Pancreas (tissue), 10 donors: ENCODE results near the gene AMDHD1. TPM values are rescaled to one million over a fixed set of nuclear protein-coding genes. Genes with fewer than 3 reads are reported as not detected.

Experiments
- ATAC-seq, 4 donors: fragments of 200-7000 bp; cut with Tn5 transposase; one replicate each; pipeline versions ENCODE4 v1.8.0 to v1.9.1; 2020; ENCODE audit warnings: mild to moderate bottlenecking in 4 of 4, moderate library complexity in 4 of 4
- DNase-seq, 6 donors: peaks; one replicate each; pipeline ENCODE4 v3.0.0-alpha.2; 2020
- FAIRE-seq: peaks from 2 replicates; lab custom pipeline; 2012; peaks lifted over from hg19 to GRCh38; lab: Jason Lieb, UNC
- H3K27ac ChIP-seq, 4 donors: fragments of 200-600 bp; sonication (generic); 1 replicate in 3 of 4; 2 replicates in 1 of 4; pipeline versions ENCODE4 v1.5.0 to v1.8.0; 2020
- H3K27me3 ChIP-seq, 4 donors: fragments of 200-600 bp; one replicate each; pipeline ENCODE4 v1.8.0; 2021
- H3K36me3 ChIP-seq, 3 donors: fragments of 200-600 bp; sonication (generic) in 1 of 3; one replicate each; pipeline versions ENCODE4 v1.5.0 to v1.8.0; 2020 to 2021
- H3K4me1 ChIP-seq, 3 donors: fragments of 200-600 bp; one replicate each; pipeline ENCODE4 v1.8.0; 2021
- H3K4me3 ChIP-seq, 4 donors: fragments of 200-600 bp; sonication (generic) in 2 of 4; one replicate each; pipeline versions ENCODE4 v1.5.0 to v1.8.0; 2020 to 2021
- H3K9me3 ChIP-seq, 4 donors: fragments of 200-600 bp; one replicate each; pipeline ENCODE4 v1.8.0; 2021
- WGBS, 2 donors: extraction: QIAGEN DNeasy Blood & Tissue Kit; methylation state at CpG; one replicate each; pipeline ENCODE4 v1.1.7; 2013; 5-methylcytosine and 5-hydroxymethylcytosine counted together
- intact Hi-C, 3 donors: fragments of 100-400 bp; cut with DNase I; formaldehyde crosslinking; loops; one replicate each; pipeline versions ENCODE4 v1.11.1 to v1.14.2; 2022
- polyA plus RNA-seq, 2 donors: library from polyadenylated mRNA; stranded (reverse); fragments of 200-250 nt; gene quantifications; one replicate each; pipeline ENCODE4 v1.2.3, GENCODE V29; 2013
- total RNA-seq, 6 donors: library from RNA; stranded (reverse); fragmentation: NEBNext Ultra II Directional in 4 of 6; extraction: Animal tissue kit (Norgen Biotek cat#: 25700) in 4 of 6; gene quantifications; one replicate each; pipeline versions ENCODE4 v1.2.1 to v1.2.4, GENCODE V29; 2021 to 2023
- TF ChIP-seq, protein P1 (sequence below), 4 donors: fragments of 200-600 bp; sonication (generic) in 3 of 4; IDR thresholded peaks; one replicate each; pipeline versions ENCODE4 v1.5.0 to v1.8.0; 2021; ENCODE audit warnings: antibody characterized with exemption in 4 of 4
- donor health status: healthy with polysubstance abuse.
- donor health status: DM: no; HTN: no; CAD: no; lungs with moderate emphysema.
- donor health status: DM: no; HTN: no; CAD: no.
- donor health status: control.
- donor health status: control.
- donor health status: Bipolar disorder and iron deficiency.
- donor health status: DM: yes; HTN: yes; CAD: no.
- donor health status: DM: no; HTN: no; CAD: no.
- donor health status: DM: no; HTN: no; CAD: no.
- donor health status: DM: yes; HTN: yes; CAD: no.

The AMDHD1 gene
- total and polyA plus RNA-seq, 8 donors = 0.55 to 1.8 (median 0.97) TPM

DNA sequence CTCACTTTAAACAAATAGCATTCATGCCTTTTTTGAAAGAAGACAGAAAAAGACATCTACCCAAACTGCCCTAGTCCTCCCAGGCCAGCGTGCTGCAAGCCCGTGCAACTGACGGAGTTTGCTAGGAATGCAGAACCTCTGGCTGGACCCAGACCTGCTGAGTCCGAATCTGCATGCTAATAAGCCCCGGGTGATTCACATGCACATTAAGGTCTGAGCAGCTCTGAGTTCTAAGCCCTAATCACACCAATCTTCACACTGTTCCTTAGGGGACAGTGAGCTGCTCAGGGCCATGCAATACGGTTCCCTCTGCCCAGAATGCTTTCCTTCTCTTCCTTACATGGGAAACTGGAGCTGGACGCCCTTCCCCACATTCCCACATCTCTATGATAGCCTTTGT is 27.8 kb downstream of the AMDHD1 start:
- Histone ChIP-seq H3K4me1 (no peaks in the 10 kb centered on the region), H3K27me3 (no peaks in the 10 kb centered on the region), H3K4me3 (no peak overlapping the region), H3K9me3 (no peaks in the 10 kb centered on the region), H3K27ac (no peak overlapping the region), H3K36me3 (no peaks in the 10 kb centered on the region)
- TF ChIP-seq, protein P1, sequence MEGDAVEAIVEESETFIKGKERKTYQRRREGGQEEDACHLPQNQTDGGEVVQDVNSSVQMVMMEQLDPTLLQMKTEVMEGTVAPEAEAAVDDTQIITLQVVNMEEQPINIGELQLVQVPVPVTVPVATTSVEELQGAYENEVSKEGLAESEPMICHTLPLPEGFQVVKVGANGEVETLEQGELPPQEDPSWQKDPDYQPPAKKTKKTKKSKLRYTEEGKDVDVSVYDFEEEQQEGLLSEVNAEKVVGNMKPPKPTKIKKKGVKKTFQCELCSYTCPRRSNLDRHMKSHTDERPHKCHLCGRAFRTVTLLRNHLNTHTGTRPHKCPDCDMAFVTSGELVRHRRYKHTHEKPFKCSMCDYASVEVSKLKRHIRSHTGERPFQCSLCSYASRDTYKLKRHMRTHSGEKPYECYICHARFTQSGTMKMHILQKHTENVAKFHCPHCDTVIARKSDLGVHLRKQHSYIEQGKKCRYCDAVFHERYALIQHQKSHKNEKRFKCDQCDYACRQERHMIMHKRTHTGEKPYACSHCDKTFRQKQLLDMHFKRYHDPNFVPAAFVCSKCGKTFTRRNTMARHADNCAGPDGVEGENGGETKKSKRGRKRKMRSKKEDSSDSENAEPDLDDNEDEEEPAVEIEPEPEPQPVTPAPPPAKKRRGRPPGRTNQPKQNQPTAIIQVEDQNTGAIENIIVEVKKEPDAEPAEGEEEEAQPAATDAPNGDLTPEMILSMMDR (IDR thresholded peaks at IDR 0.05) = no peak
- intact Hi-C loops = no loop called here
- FAIRE-seq = no peak
- ATAC-seq = no peak
- 64 to 70% methylated on average over 7 of the region's 7 CpGs for WGBS, 2 donors
- no peak for DNase-seq

DNA sequence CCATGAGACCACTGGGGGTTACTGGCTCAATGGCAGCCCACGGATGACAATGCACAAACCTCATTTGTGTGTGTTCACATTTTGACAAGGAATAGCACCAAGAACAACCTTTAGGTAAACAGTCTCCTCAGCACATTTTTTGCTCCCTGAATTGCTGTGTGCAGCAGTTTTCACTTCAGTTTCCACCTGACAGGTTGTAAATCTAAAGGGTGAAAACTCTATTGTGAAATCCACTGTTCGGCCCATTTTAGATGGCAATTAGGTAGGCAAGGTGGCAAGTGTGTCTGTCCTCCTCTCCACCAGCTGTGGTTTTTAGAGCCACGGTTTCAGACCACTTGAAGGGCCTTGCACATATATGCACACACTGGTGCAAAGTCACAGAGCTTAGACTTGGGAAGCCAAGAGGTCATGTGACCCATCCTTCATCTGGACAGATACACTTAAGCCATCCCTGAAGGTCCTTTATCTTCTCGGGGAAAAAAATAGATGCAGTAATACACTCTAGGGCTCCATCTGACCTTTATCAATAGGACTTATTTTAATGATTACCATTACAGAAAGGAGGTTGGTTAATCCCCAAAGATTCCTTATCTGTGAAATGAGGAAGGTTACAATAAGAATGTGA is 29.8 kb downstream of the AMDHD1 start:
- intact Hi-C loops = no loop called here
- H3K4me1 ChIP-seq = no peaks in the 10 kb centered on the region
- no peak for FAIRE-seq
- no peaks in the 10 kb centered on the region for H3K36me3 ChIP-seq
- WGBS, 2 donors = 67 to 71% methylated on average over 4 of the region's 4 CpGs
- DNase-seq = no peak
- no peaks in the 10 kb centered on the region for H3K9me3 ChIP-seq
- H3K4me3 ChIP-seq = no peak overlapping the region
- TF ChIP-seq, protein P1 (IDR thresholded peaks at IDR 0.05) = no peak
- no peak overlapping the region for H3K27ac ChIP-seq
- H3K27me3 ChIP-seq = no peaks in the 10 kb centered on the region
- ATAC-seq = no peak

DNA sequence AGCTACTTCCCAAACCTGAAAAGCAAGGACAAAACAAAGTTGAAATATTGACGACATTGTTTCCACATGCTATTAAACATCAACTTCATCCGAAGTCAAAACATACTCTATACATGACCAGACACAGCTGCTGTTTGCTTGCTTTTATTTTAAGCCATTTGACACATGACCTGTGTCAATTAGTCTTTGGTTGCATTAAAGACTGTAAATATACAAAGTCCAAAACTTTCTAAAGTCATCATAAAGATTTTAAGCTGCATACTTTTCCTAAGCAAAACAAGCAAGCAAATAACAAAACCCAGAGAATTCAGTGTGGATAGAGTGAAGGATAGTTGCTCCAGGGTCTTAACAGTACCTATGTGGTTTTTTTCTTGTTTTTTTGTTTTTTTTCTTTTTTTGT is 31.2 kb downstream of the AMDHD1 start:
- H3K36me3 ChIP-seq = no peaks in the 10 kb centered on the region
- TF ChIP-seq, protein P1 (IDR thresholded peaks at IDR 0.05) = no peak
- WGBS, 2 donors = 39 to 47% methylated on average over 2 of the region's 2 CpGs
- no peak overlapping the region for H3K27ac ChIP-seq
- no peaks in the 10 kb centered on the region for H3K4me1 ChIP-seq
- ATAC-seq (no peak), DNase-seq (no peak), FAIRE-seq (no peak)
- no peaks in the 10 kb centered on the region for H3K9me3 ChIP-seq
- intact Hi-C loops = no loop called here
- no peak overlapping the region for H3K4me3 ChIP-seq
- H3K27me3 ChIP-seq = no peaks in the 10 kb centered on the region

DNA sequence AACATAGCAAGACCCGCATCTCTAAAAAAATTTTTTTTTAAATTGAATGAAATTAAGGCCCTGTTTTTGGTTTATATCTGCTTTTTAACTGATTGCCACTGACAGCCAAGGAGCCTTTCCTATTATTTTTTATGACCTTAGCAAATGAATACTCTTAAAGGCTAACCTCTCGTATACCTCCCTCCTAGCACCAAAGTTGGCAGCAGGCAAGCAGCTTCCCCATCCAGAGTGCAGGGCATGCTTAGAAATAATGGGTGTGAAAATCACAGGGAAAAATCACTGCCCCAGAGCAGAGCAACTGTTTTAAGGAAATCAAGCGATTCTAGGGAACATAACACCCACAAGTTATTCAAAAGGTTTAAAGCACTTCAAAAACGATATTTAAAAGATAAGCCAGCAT is 32.4 kb downstream of the AMDHD1 start:
- Histone ChIP-seq H3K9me3 (no peaks in the 10 kb centered on the region), H3K27ac (no peak overlapping the region), H3K36me3 (no peaks in the 10 kb centered on the region), H3K4me1 (no peaks in the 10 kb centered on the region), H3K4me3 (no peak overlapping the region), H3K27me3 (no peaks in the 10 kb centered on the region)
- WGBS, 2 donors = 78 to 84% methylated on average over 4 of the region's 4 CpGs
- ATAC-seq (no peak), DNase-seq (no peak), FAIRE-seq (no peak)
- TF ChIP-seq, protein P1 (IDR thresholded peaks at IDR 0.05) = no peak
- intact Hi-C loops = no loop called here

DNA sequence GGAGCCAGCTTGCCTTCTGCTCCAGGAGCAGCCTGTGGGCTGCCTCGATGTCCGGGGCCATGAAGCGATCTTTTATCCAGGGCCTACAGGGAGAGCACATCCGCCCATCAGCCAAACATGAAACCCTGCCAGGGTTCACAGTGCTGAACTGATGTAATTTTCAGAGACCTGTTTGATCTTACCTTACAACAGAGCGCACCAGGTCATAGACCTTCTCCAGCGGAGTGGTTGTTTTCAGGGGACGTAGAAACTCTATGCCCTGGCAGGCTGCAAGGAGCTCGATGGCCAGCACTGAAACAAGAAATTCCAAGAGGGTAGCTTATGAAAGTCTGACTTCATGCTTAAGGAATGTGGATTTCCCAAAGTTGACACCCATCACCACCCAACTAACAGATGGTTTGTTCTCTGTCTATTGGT is 33.3 kb downstream of the AMDHD1 start:
- Histone ChIP-seq H3K4me3 (no peak overlapping the region), H3K9me3 (no peaks in the 10 kb centered on the region), H3K4me1 (no peaks in the 10 kb centered on the region), H3K27ac (no peak overlapping the region), H3K27me3 (no peaks in the 10 kb centered on the region), H3K36me3 (no peaks in the 10 kb centered on the region)
- FAIRE-seq = no peak
- no peak for DNase-seq
- ATAC-seq = no peak
- intact Hi-C loops = no loop called here
- 91 to 92% methylated on average over 8 of the region's 8 CpGs for WGBS, 2 donors
- TF ChIP-seq, protein P1 (IDR thresholded peaks at IDR 0.05) = no peak
